CD4-positive, alpha-beta T cell treated with Interleukin-21 for 1 hour (primary cell): ENCODE data around the gene KBTBD2.
"Not testable (repeated sequence)": the region's sequence is repeated elsewhere in the genome, so short reads cannot be mapped to it uniquely, and the experiment has no call there.

Experiments
- DNase-seq: peaks from one replicate; pipeline ENCODE4 v3.0.0-alpha.2; 2020

Gene KBTBD2

GRCh38 chr7:32891043-32891799 is at the start of gene KBTBD2:
TSS of gene KBTBD2 (minus strand) at chr7:32891760. CDS start at chr7:32879604, 12,156 bp downstream.
- peak; percentile 91 for DNase-seq

- no peak for DNase-seq
Observed at GRCh38 chr7:32941181-32941580, 49.6 kb upstream of the KBTBD2 start.

GRCh38 chr7:32937344-32938174 is 46.0 kb upstream of the KBTBD2 start:
- no peak for DNase-seq

- no peak for DNase-seq
Observed at GRCh38 chr7:32936689-32937088, 45.1 kb upstream of the KBTBD2 start.

- no peak for DNase-seq
Observed at GRCh38 chr7:32935558-32935957, 44.0 kb upstream of the KBTBD2 start.

GRCh38 chr7:32930378-32930777 is 38.8 kb upstream of the KBTBD2 start:
- DNase-seq = no peak

GRCh38 chr7:32929430-32930143 is 38.0 kb upstream of the KBTBD2 start:
- DNase-seq = no peak

GRCh38 chr7:32928785-32929298 is 37.3 kb upstream of the KBTBD2 start:
- DNase-seq = no peak

GRCh38 chr7:32921896-32922295 is 30.3 kb upstream of the KBTBD2 start:
- DNase-seq = no peak

- not testable (repeated sequence) for DNase-seq
Observed at GRCh38 chr7:32916994-32917393, 25.4 kb upstream of the KBTBD2 start.

GRCh38 chr7:32916006-32916405 is 24.4 kb upstream of the KBTBD2 start:
- DNase-seq = no peak

GRCh38 chr7:32915041-32915536 is 23.5 kb upstream of the KBTBD2 start:
- DNase-seq = no peak

GRCh38 chr7:32914184-32914583 is 22.6 kb upstream of the KBTBD2 start:
- DNase-seq = no peak

- DNase-seq = no peak
Observed at GRCh38 chr7:32910195-32910594, 18.6 kb upstream of the KBTBD2 start.

GRCh38 chr7:32905175-32905662 is 13.7 kb upstream of the KBTBD2 start:
- DNase-seq = peak; percentile 95

- no peak for DNase-seq
Observed at GRCh38 chr7:32901629-32902028, 10.1 kb upstream of the KBTBD2 start.

- no peak for DNase-seq
Observed at GRCh38 chr7:32900433-32900995, 9.0 kb upstream of the KBTBD2 start.

GRCh38 chr7:32897376-32897775 is 5.8 kb upstream of the KBTBD2 start:
- not testable (repeated sequence) for DNase-seq

- DNase-seq = no peak
Observed at GRCh38 chr7:32896564-32897347, 5.2 kb upstream of the KBTBD2 start.

- DNase-seq = no peak
Observed at GRCh38 chr7:32894171-32894570, 2.6 kb upstream of the KBTBD2 start.

- DNase-seq = no peak
Observed at GRCh38 chr7:32893722-32894121, 2.2 kb upstream of the KBTBD2 start.

- peak; percentile 52 for DNase-seq
Observed at GRCh38 chr7:32893207-32893524, 1.6 kb upstream of the KBTBD2 start.
